Activated CD4-positive, alpha-beta T cell treated with anti-CD3 and anti-CD28 coated beads for 36 hours (primary cell): ENCODE measurements around the gene HLA-DMB. TPM values are rescaled to one million over a fixed set of nuclear protein-coding genes. Genes with fewer than 3 reads are reported as not detected.

Experiments
- ATAC-seq: fragments of 200-7000 bp; cut with Tn5 transposase; one replicate; pipeline ENCODE4 v1.10.0; 2021; ENCODE audit warnings: mild to moderate bottlenecking, moderate library complexity
- CTCF ChIA-PET: fragments of 350-600 bp; sonication (Branson Sonifier 250); formaldehyde crosslinking; loops from one replicate; lab custom pipeline; 2021; ENCODE audit warnings: antibody characterized with exemption; lab: Charles Lee
- POLR2A ChIA-PET: fragments of 350-600 bp; sonication (Branson Sonifier 250); formaldehyde crosslinking; loops from one replicate; lab custom pipeline; 2021; ENCODE audit warnings: antibody characterized with exemption, inconsistent platforms; lab: Charles Lee
- DNase-seq: peaks from one replicate; pipeline ENCODE4 v3.0.0-alpha.2; 2020
- H3K27ac Mint-ChIP-seq: one replicate; pipeline ENCODE4 v1.8.0; 2021; ENCODE audit warnings: mixed read lengths
- H3K27me3 Mint-ChIP-seq: one replicate; pipeline ENCODE4 v1.8.0; 2021; ENCODE audit warnings: mixed read lengths
- H3K36me3 Mint-ChIP-seq: one replicate; pipeline ENCODE4 v1.8.0; 2021; ENCODE audit warnings: low read depth, mixed read lengths
- H3K4me1 Mint-ChIP-seq: one replicate; pipeline ENCODE4 v1.8.0; 2021; ENCODE audit warnings: mixed read lengths
- H3K4me3 Mint-ChIP-seq: one replicate; pipeline ENCODE4 v1.8.0; 2021; ENCODE audit warnings: mild to moderate bottlenecking, moderate library complexity, mixed read lengths
- H3K9me3 Mint-ChIP-seq: one replicate; pipeline ENCODE4 v1.8.0; 2021; ENCODE audit warnings: low read depth, mixed read lengths
- intact Hi-C, 2 experiments: fragments of 100-400 bp; cut with DNase I in 1 of 2; cut with micrococcal nuclease in 1 of 2; formaldehyde crosslinking; loops; one replicate each; pipeline versions ENCODE4 v1.14.2 to v1.15.1; 2022 to 2024; cut with DNase I, micrococcal nuclease
- total RNA-seq, 2 experiments: library from RNA; stranded (reverse); gene quantifications; one replicate each; pipeline ENCODE4 v1.2.3, GENCODE V29; 2021

Gene HLA-DMB
- total RNA-seq, 2 experiments from 2014 or later, result 1.9 to 2.3 TPM

DNA sequence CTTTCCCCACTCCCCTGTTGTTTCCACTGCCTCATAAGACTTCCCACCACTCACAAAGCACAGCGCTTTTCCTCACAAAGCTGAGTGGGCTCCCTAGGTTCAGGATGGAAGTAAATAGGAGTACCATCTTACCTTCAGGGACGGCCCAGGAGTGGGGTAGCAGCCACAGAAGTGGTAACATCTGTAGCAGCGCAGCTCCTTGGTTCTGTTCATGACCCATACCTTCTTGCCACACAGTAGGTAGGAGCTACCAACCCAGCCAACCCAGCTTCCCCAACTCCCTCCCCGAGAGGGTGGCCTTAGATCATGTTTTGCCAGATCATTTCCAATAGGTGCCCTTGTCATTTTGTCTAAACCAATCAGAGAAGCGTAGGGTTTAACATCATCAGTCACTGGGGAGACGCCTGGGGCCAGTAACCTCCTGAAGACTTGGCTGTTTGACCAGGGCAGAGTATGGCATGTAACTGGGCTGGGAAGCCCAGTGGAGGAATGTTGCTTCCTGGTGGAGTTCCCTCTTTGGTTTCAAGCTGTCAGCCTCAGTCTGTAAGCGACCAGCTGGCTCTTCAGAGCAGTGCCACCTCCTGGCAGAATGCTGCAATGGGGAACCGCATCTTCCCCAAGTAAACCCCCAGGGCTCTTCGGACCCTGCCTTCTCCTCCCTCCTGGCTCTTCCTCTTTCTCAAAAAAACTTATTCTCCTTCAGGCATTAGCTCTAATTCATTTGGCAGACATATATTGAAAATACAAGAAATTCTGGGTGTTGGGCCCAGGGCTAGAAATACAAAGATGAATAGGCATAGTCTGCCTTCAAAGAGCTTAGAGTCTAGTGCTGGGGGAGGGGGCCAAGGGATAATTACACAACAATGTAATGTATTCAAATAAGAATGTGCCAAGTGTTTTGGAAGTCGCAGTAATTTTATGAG lies 12.2 kb upstream of the HLA-DMB start, which contains the start of gene HLA-DMA:
TSS of gene HLA-DMA (minus strand) at position 281 of the 923 bp plus-strand sequence. CDS start at position 220, 61 bp downstream.
- ATAC-seq (peak; percentile 97), DNase-seq (peak; percentile 81)
- H3K4me1 Mint-ChIP-seq, result peaks cover 56% of the 10 kb centered on the region
- ChIA-PET POLR2A (interaction anchor here (0.8 to 4.2 kb wide), 4 partner anchors 19 to 76 kb away, joined by 3 to 83 read pairs (median 5); no protein-coding TSS in a partner anchor), CTCF (interaction anchor here (0.6 to 10.4 kb wide), 49 partner anchors 10 to 1100 kb away, joined by 3 to 197 read pairs (median 4); partner anchors contain the start of genes BRD2, HLA-DMB, PSMB9 and TAP1)
- intact Hi-C loops, result loop anchor here (1.0 to 2.0 kb wide), 8 partner anchors 12 to 68 kb away; partner anchors contain the start of genes BRD2 (in 1 of the 2) and HLA-DMB (in 1 of the 2)
- no peaks in the 10 kb centered on the region for H3K9me3 Mint-ChIP-seq
- peak within 1 kb of the TSS; percentile 68 for H3K4me3 Mint-ChIP-seq
- H3K27ac Mint-ChIP-seq, result peak within 1 kb of the TSS; percentile 76
- no peaks in the 10 kb centered on the region for H3K27me3 Mint-ChIP-seq
- H3K36me3 Mint-ChIP-seq, result no peaks in the 10 kb centered on the region

DNA sequence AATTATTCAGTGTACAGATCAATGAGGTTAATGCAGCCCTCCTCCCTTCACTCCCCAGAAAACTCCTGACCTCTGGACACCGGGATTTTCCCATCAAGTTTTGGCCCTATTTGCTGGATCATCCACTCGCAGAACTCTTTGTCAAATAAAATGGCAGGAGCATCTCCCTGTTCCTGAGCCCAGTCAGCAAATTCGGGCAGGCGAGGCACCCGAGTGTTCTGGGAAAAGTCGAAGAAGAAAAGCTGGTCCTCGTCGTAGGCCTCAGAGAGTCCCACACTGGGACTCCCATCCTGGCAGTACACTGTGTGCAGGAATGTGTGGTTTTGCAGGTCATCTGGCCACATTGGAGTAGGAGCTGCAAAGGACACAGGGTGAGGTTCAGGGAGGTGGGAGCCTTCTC lies 9.6 kb upstream of the HLA-DMB start:
- ATAC-seq, result no peak
- CTCF ChIA-PET, result interaction anchor here (0.7 to 10.4 kb wide), 6 partner anchors 9 to 87 kb away, joined by 4 to 197 read pairs (median 10); partner anchors contain the start of gene BRD2
- intact Hi-C loops, result no loop called here

DNA sequence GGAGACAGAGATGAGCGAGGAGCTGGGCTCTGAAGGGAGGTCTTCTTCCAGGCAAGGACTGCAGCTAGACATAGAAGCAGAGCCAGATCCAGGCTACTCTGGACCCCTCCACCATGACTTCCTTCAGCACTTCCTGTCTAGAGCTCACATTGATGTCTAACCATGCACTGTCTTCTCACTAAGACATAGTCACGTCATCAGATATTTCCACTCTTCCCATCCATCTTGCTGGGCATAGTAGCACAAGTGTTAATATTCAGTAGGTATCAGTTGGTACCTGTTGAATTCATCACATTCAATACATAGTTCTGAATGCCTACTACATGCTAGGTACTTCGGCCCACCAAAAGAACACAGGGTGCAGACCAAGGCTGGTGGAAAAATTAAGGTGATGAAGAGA lies 9.2 kb upstream of the HLA-DMB start:
- ChIA-PET POLR2A (interaction anchor here (0.6 to 1.7 kb wide), 2 partner anchors 22 to 72 kb away, joined by 8 to 10 read pairs; no protein-coding TSS in a partner anchor), CTCF (interaction anchor here (0.7 to 10.4 kb wide), 6 partner anchors 8 to 263 kb away, joined by 3 to 197 read pairs (median 10); partner anchors contain the start of gene BRD2)
- no peaks in the 10 kb centered on the region for H3K27me3 Mint-ChIP-seq
- no peaks in the 10 kb centered on the region for H3K36me3 Mint-ChIP-seq
- peaks cover 4% of the 10 kb centered on the region for H3K9me3 Mint-ChIP-seq
- H3K4me1 Mint-ChIP-seq, result peaks cover 57% of the 10 kb centered on the region
- ATAC-seq, result no peak
- DNase-seq, result no peak
- H3K27ac Mint-ChIP-seq, result no peak overlapping the region
- H3K4me3 Mint-ChIP-seq, result no peak overlapping the region
- intact Hi-C loops, result no loop called here

More for the DNA sequence above, 9.6 kb upstream of the HLA-DMB start:
- DNase-seq, result no peak
- POLR2A ChIA-PET, result interaction anchor here (0.6 to 1.7 kb wide), 3 partner anchors 22 to 73 kb away, joined by 3 to 10 read pairs (median 8); no protein-coding TSS in a partner anchor
- no peak overlapping the region for H3K4me3 Mint-ChIP-seq
- H3K4me1 Mint-ChIP-seq, result peaks cover 57% of the 10 kb centered on the region
- peaks cover 3% of the 10 kb centered on the region for H3K9me3 Mint-ChIP-seq
- H3K27ac Mint-ChIP-seq, result no peak overlapping the region
- no peaks in the 10 kb centered on the region for H3K36me3 Mint-ChIP-seq
- H3K27me3 Mint-ChIP-seq, result no peaks in the 10 kb centered on the region

DNA sequence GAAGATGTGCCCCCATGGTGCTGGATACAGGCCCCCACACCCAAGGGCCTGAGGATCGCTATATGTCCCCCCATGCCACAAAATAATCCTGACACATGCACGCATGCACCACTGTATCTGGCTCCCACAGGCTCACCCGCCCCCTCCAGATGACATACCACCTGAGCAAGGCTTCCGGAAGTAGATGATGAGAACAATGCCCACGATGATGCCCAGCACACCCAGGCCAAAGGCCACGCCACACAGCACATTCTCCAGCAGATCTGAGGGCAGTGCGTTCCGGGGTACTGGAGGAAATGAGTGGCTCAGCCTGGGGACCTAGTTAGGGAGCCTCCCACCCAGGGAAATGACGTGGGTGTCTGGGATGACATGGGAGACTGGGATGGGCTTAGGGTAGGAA lies 8.3 kb upstream of the HLA-DMB start:
- CTCF ChIA-PET, result interaction anchor here (1.6 kb wide), 1 partner anchor 17 kb away, joined by 5 read pairs; no protein-coding TSS in a partner anchor
- Mint-ChIP-seq H3K27ac (no peak overlapping the region), H3K4me3 (no peak overlapping the region), H3K9me3 (peaks cover 4% of the 10 kb centered on the region), H3K27me3 (no peaks in the 10 kb centered on the region), H3K4me1 (peaks cover 58% of the 10 kb centered on the region), H3K36me3 (no peaks in the 10 kb centered on the region)
- POLR2A ChIA-PET, result no interaction called here
- no peak for ATAC-seq
- intact Hi-C loops, result no loop called here
- no peak for DNase-seq

DNA sequence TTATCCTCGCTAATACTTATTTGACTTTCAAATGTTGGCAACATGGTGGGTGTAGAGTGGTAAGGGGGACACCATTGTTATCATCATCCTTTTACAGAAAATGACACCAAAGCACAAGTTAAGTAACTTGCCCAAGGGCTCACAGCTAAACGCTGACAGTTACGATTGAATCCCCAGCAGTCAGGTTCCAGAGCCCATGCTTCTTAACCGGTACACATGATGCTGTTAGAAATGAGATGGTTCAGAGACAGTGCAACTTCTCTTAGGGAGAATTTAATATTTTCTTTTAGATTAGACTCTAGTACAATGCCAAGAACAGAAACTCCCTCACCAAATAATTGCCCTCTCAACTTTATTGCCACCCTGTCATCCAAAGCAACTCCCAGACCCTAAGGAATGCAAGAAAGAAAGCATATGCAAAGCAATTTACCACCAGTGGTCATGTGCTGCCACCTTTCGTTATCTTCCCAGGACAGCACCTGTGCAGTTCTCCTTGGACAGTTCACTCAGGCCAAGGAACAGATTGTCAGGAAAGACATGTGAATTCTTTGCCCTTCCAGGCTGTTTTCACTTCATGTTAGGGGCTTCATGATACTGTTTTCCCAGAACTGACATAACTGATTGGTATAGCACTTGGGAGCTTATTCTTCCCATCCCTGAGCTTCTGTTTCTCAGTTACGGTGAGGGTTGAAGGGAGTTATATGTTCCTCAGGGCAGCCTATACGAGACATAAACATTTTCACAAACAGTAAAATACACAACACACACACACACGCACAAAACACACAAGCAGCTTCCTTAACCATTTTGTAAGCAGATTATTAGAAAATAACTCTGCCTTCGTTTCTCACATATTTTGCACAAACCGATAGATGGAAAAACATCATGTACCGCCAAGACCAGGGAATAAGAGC lies 7.0 kb upstream of the HLA-DMB start:
- intact Hi-C loops, result loop anchor here in 1 of 2 experiments (2.0 kb wide), 1 partner anchor 15 kb away; no protein-coding TSS in a partner anchor
- CTCF ChIA-PET, result interaction anchor here (0.9 to 2.2 kb wide), 10 partner anchors 8 to 105 kb away, joined by 3 to 20 read pairs (median 6); no protein-coding TSS in a partner anchor
- peaks cover 57% of the 10 kb centered on the region for H3K4me1 Mint-ChIP-seq

DNA sequence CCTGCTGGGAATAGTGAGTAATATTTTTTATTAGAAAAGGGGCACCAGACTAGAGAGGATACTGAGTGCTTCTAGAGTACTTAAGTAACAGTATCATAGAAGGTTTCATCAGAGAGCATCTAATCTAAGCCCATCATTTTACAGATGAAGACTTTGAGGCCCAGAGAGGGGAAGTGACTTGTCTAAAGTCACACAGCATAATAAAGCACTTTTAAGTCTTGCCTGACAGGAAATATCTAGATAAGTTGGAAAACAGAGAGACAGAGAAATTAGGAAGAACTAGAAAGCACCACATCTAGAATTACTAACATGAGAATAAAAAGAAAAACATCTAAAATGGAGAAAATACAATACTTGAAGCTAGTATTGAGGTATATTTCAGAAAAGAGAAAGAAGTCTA lies 6.1 kb upstream of the HLA-DMB start:
- no peak for ATAC-seq
- no peak overlapping the region for H3K4me3 Mint-ChIP-seq

More for the DNA sequence above, 7.0 kb upstream of the HLA-DMB start:
- POLR2A ChIA-PET, result interaction anchor here (1.1 kb wide), 1 partner anchor 23 kb away, joined by 3 read pairs; no protein-coding TSS in a partner anchor
- H3K27ac Mint-ChIP-seq, result no peak overlapping the region
- peaks cover 4% of the 10 kb centered on the region for H3K9me3 Mint-ChIP-seq
- no peaks in the 10 kb centered on the region for H3K36me3 Mint-ChIP-seq
- no peak overlapping the region for H3K4me3 Mint-ChIP-seq
- no peak for ATAC-seq
- no peaks in the 10 kb centered on the region for H3K27me3 Mint-ChIP-seq
- peak; percentile 58 for DNase-seq

DNA sequence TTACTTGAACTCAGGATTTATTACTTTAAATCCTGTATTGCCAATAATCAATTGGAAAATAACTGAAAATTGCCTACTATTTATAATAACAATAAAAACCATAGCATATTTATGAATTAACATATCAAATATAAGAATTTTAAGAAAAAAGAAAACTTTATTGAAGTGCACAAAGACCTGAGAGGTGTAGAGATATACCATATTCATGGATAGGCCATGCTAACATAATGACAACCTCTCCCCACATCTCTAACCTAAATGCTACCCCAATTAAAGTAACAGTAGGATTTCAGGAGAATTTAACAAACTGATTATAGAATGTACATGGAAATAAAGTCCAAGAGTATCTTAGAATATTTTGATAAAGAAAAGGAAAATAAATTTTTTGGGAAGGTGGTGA lies 5.1 kb upstream of the HLA-DMB start:
- no peak for ATAC-seq
- Mint-ChIP-seq H3K9me3 (peaks cover 4% of the 10 kb centered on the region), H3K4me1 (peaks cover 66% of the 10 kb centered on the region), H3K36me3 (no peaks in the 10 kb centered on the region), H3K27me3 (no peaks in the 10 kb centered on the region), H3K27ac (no peak overlapping the region), H3K4me3 (no peak overlapping the region)
- POLR2A ChIA-PET, result no interaction called here
- intact Hi-C loops, result loop anchor here in 1 of 2 experiments (2.0 kb wide), 1 partner anchor 13 kb away; no protein-coding TSS in a partner anchor
- CTCF ChIA-PET, result no interaction called here
- DNase-seq, result no peak

More for the DNA sequence above, 6.1 kb upstream of the HLA-DMB start:
- H3K27me3 Mint-ChIP-seq, result no peaks in the 10 kb centered on the region
- ChIA-PET CTCF (interaction anchor here (1.2 to 2.2 kb wide), 5 partner anchors 13 to 104 kb away, joined by 3 to 20 read pairs (median 8); no protein-coding TSS in a partner anchor), POLR2A (interaction anchor here (1.1 kb wide), 1 partner anchor 24 kb away, joined by 3 read pairs; no protein-coding TSS in a partner anchor)
- H3K27ac Mint-ChIP-seq, result no peak overlapping the region
- H3K36me3 Mint-ChIP-seq, result no peaks in the 10 kb centered on the region
- H3K4me1 Mint-ChIP-seq, result peaks cover 58% of the 10 kb centered on the region
- DNase-seq, result no peak
- intact Hi-C loops, result loop anchor here in 1 of 2 experiments (2.0 kb wide), 1 partner anchor 14 kb away; no protein-coding TSS in a partner anchor
- peaks cover 4% of the 10 kb centered on the region for H3K9me3 Mint-ChIP-seq

DNA sequence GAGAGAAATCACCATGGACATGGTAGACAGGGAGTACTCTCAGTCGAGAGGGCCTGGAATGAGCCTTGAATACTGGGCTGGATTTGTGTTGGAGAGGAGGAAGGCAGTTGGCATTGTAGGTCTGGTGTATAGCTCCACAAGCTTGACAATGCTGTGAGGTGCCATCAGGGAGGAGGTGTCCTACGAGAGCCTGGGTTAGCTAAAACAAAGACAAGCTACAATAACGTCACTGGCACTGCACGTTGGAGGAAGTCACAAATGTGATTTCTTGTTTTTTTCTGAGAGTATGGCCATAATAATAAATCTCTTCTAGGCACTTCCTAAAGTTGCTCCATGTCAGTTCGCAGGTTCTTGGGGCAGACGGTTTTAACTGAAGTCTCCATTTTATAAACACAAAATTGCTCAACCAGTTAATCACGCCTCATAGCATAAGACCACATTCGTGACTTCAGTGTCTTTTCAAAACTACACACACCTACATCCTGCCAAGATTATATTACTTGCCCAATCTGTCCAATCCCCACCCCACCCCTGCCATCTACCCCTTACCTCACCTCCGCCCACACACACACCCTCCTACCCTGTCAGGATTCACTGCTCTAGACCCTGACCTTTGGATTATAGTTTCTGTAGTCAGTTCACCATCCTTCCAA lies 4.4 kb upstream of the HLA-DMB start:
- intact Hi-C loops, result no loop called here
- no peaks in the 10 kb centered on the region for H3K36me3 Mint-ChIP-seq
- no peak for ATAC-seq
- H3K27ac Mint-ChIP-seq, result peak overlapping the region; percentile 85
- DNase-seq, result peak; percentile 65
- ChIA-PET POLR2A (interaction anchor here (0.7 to 1.2 kb wide), 2 partner anchors 27 to 331 kb away, joined by 3 to 7 read pairs; no protein-coding TSS in a partner anchor), CTCF (interaction anchor here (0.5 to 7.2 kb wide), 10 partner anchors 9 to 134 kb away, joined by 3 to 137 read pairs (median 4); partner anchors contain the start of gene HLA-DMA)
- H3K9me3 Mint-ChIP-seq, result peaks cover 4% of the 10 kb centered on the region
- peaks cover 72% of the 10 kb centered on the region for H3K4me1 Mint-ChIP-seq
- no peaks in the 10 kb centered on the region for H3K27me3 Mint-ChIP-seq
- H3K4me3 Mint-ChIP-seq, result no peak overlapping the region

DNA sequence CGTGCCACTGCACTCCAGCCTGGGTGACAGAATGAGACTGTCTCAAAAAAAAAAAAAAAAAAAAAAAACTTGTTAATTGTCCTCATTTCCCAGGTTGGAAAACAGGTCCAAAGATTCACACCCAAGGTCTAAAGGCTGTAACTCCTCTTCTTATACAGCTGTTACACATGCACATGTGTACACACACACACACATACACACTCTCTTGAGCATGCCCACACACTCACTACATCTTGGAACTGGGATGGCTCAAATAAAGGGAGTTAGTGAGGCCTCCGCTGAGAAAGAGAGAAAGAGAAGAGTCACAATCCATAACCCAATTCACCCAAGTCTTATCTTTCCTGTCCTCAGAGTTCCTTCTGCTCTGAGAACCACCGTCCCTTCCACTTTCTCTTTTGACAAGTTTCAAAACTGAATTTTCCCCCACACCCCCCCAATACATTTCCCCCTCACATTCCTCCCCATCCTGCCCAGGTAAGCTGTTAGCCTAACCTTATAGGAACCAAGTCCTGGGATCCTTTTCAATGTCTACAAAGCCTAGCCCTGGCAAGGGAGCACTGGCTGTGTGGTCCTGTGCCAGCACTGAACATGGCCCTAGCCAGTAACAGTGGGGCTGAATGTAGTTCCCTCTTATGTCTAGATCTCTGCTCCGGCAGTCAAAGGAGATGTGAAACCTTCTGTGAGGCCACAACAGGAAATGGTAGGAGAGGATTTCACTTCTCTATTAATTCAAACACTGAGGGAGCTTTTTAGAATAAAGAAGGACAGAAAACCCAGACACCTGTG lies 3.2 kb upstream of the HLA-DMB start:
- Mint-ChIP-seq H3K27ac (peak overlapping the region; percentile 85), H3K4me3 (peak overlapping the region; percentile 61), H3K27me3 (no peaks in the 10 kb centered on the region), H3K36me3 (no peaks in the 10 kb centered on the region), H3K4me1 (peaks cover 67% of the 10 kb centered on the region), H3K9me3 (peaks cover 4% of the 10 kb centered on the region)
- DNase-seq, result peak; percentile 48
- peak; percentile 51 for ATAC-seq
- ChIA-PET POLR2A (interaction anchor here (0.6 to 1.2 kb wide), 5 partner anchors 25 to 106 kb away, joined by 3 to 7 read pairs (median 4); partner anchors contain the start of gene TAP2), CTCF (interaction anchor here (0.7 to 7.2 kb wide), 8 partner anchors 10 to 63 kb away, joined by 3 to 137 read pairs (median 5); partner anchors contain the start of gene HLA-DMA)
- intact Hi-C loops, result loop anchor here in 1 of 2 experiments (5.0 kb wide), 1 partner anchor 52 kb away; no protein-coding TSS in a partner anchor
